Left ventricle myocardium inferior (tissue), 1 donor: Measurements from ENCODE around the gene RAB34. TPM values are rescaled to one million over a fixed set of nuclear protein-coding genes. Genes with fewer than 3 reads are reported as not detected.
"Not testable (repeated sequence)": the region's sequence is repeated elsewhere in the genome, so short reads cannot be mapped to it uniquely, and the experiment has no call there.

Source experiments
- DNase-seq: peaks from one replicate; pipeline ENCODE4 v3.0.0-alpha.2; 2020
- H3K27ac ChIP-seq: fragments of 200-600 bp; replicated peaks from 2 replicates; pipeline ENCODE4 v1.8.0; 2021
- H3K27me3 ChIP-seq: fragments of 200-600 bp; 2 replicates; pipeline ENCODE4 v1.8.0; 2021; ENCODE audit warnings: low read depth
- H3K36me3 ChIP-seq: fragments of 200-600 bp; 2 replicates; pipeline ENCODE4 v1.8.0; 2021
- H3K4me1 ChIP-seq: fragments of 200-600 bp; 2 replicates; pipeline ENCODE4 v1.8.0; 2021
- H3K4me3 ChIP-seq: fragments of 200-600 bp; 2 replicates; pipeline ENCODE4 v1.8.0; 2021; ENCODE audit warnings: mild to moderate bottlenecking, moderate library complexity
- H3K9me3 ChIP-seq: fragments of 200-600 bp; replicated peaks from 2 replicates; pipeline ENCODE4 v1.8.0; 2021
- CTCF ChIP-seq: fragments of 200-600 bp; IDR thresholded peaks from 2 replicates; pipeline ENCODE4 v1.8.0; 2021; ENCODE audit warnings: antibody characterized with exemption, mild to moderate bottlenecking, borderline replicate concordance
- intact Hi-C: fragments of 100-400 bp; cut with micrococcal nuclease; formaldehyde crosslinking; loops from one replicate; pipeline ENCODE4 v1.11.0; 2022
- total RNA-seq: library from RNA; stranded (reverse); fragmentation: NEBNext Ultra II Directional; extraction: Animal tissue kit (Norgen Biotek cat#: 25700); gene quantifications from one replicate; pipeline ENCODE4 v1.2.1, GENCODE V29; 2021
- donor health status: DM: no; HTN: yes; CAD: no; lungs with severe emphysema.

Gene RAB34
- total RNA-seq, 1 donor from 2014 or later = 13.1 TPM

GRCh38 chr17:28726627-28727491 is 9.2 kb upstream of the RAB34 start:
- intact Hi-C loops = no loop called here
- peak; percentile 91 for DNase-seq
- Histone ChIP-seq H3K4me1 (peaks cover 57% of the 10 kb centered on the region), H3K4me3 (peak overlapping the region; percentile 78), H3K27me3 (no peaks in the 10 kb centered on the region), H3K9me3 (no peaks in the 10 kb centered on the region), H3K27ac (peak overlapping the region; percentile 98), H3K36me3 (peaks cover 30% of the 10 kb centered on the region)
- peak; percentile 99 for TF ChIP-seq CTCF

- Histone ChIP-seq H3K27me3 (no peaks in the 10 kb centered on the region), H3K4me3 (peak within 1 kb of the TSS; percentile 78), H3K36me3 (peaks cover 36% of the 10 kb centered on the region), H3K9me3 (no peaks in the 10 kb centered on the region), H3K27ac (peak within 1 kb of the TSS; percentile 98), H3K4me1 (peaks cover 63% of the 10 kb centered on the region)
- DNase-seq = peak; percentile 68
- no peak for TF ChIP-seq CTCF
- intact Hi-C loops = no loop called here
Measured at GRCh38 chr17:28726226-28726626, 8.6 kb upstream of the RAB34 start, which contains the start of gene TLCD1. TLCD1 (minus strand) TSS chr17:28726233; CDS start chr17:28726097, 136 bp downstream.

GRCh38 chr17:28725660-28726225 is 8.1 kb upstream of the RAB34 start:
- H3K4me3 ChIP-seq = peak overlapping the region; percentile 78
- H3K36me3 ChIP-seq = peaks cover 41% of the 10 kb centered on the region
- DNase-seq = peak; percentile 67
- no peaks in the 10 kb centered on the region for H3K27me3 ChIP-seq
- H3K27ac ChIP-seq = peak overlapping the region; percentile 98
- peaks cover 68% of the 10 kb centered on the region for H3K4me1 ChIP-seq
- intact Hi-C loops = no loop called here
- no peak for TF ChIP-seq CTCF
- no peaks in the 10 kb centered on the region for H3K9me3 ChIP-seq

GRCh38 chr17:28725166-28725659 is 7.5 kb upstream of the RAB34 start:
- Histone ChIP-seq H3K27ac (peak overlapping the region; percentile 98), H3K36me3 (peaks cover 41% of the 10 kb centered on the region), H3K27me3 (no peaks in the 10 kb centered on the region), H3K9me3 (no peaks in the 10 kb centered on the region), H3K4me1 (peaks cover 73% of the 10 kb centered on the region), H3K4me3 (peak overlapping the region; percentile 78)
- no peak for DNase-seq
- intact Hi-C loops = no loop called here
- TF ChIP-seq CTCF = no peak

GRCh38 chr17:28724500-28725165 is 7.0 kb upstream of the RAB34 start:
- Histone ChIP-seq H3K27ac (no peak overlapping the region), H3K4me1 (peaks cover 77% of the 10 kb centered on the region), H3K36me3 (peaks cover 41% of the 10 kb centered on the region), H3K27me3 (no peaks in the 10 kb centered on the region), H3K9me3 (no peaks in the 10 kb centered on the region), H3K4me3 (no peak overlapping the region)
- no peak for TF ChIP-seq CTCF
- DNase-seq = no peak
- intact Hi-C loops = no loop called here

GRCh38 chr17:28723836-28724499 is 6.3 kb upstream of the RAB34 start:
- intact Hi-C loops, H3K27me3 ChIP-seq, H3K9me3 ChIP-seq, H3K27ac ChIP-seq, H3K4me3 ChIP-seq, DNase-seq: not testable (repeated sequence)
- Histone ChIP-seq H3K36me3 (peaks cover 41% of the 10 kb centered on the region), H3K4me1 (peaks cover 76% of the 10 kb centered on the region)
